CD14-positive monocyte (primary cell): ENCODE data around the gene TRAF5. TPM values are rescaled to one million over a fixed set of nuclear protein-coding genes. Genes with fewer than 3 reads are reported as not detected.
"Not testable (repeated sequence)": the region's sequence is repeated elsewhere in the genome, so short reads cannot be mapped to it uniquely, and the experiment has no call there.

Experiments
- DNase-seq, 3 donors: peaks; one replicate each; pipeline ENCODE4 v3.0.0-alpha.2; 2011 to 2022
- H2AFZ ChIP-seq: 2 replicates; pipeline ENCODE4 v1.6.0; 2012; ENCODE audit warnings: mild to moderate bottlenecking, low read depth, low read length, inconsistent platforms; ENCODE audit not compliant: insufficient read depth, poor library complexity, severe bottlenecking
- H3K27ac ChIP-seq, 2 donors: 1 replicate in 1 of 2; 2 replicates in 1 of 2; pipeline ENCODE4 v1.5.1; 2012 to 2013; ENCODE audit warnings: low read length in 2 of 2, control low read depth in 1 of 2, inconsistent platforms in 1 of 2, low read depth in 1 of 2, mild to moderate bottlenecking in 1 of 2
- H3K27me3 ChIP-seq, 2 donors: one replicate each; pipeline versions ENCODE4 v1.6.0 to v1.6.1; 2011 to 2013; ENCODE audit warnings: low read length in 2 of 2; ENCODE audit not compliant: control insufficient read depth in 2 of 2, insufficient read depth in 2 of 2
- H3K36me3 ChIP-seq, 2 donors: replicated peaks in 1 of 2; 1 replicate in 1 of 2; 2 replicates in 1 of 2; pipeline versions ENCODE4 v1.5.1 to v1.6.1; 2012 to 2013; ENCODE audit warnings: low read length in 2 of 2, control low read depth in 1 of 2, inconsistent platforms in 1 of 2, mild to moderate bottlenecking in 1 of 2; ENCODE audit not compliant: insufficient read depth in 2 of 2, control insufficient read depth in 1 of 2
- H3K4me1 ChIP-seq, 2 donors: 1 replicate in 1 of 2; 2 replicates in 1 of 2; pipeline versions ENCODE4 v1.5.1 to v1.6.1; 2012 to 2013; ENCODE audit warnings: low read length in 2 of 2, control low read depth in 1 of 2, inconsistent platforms in 1 of 2, mild to moderate bottlenecking in 1 of 2, moderate library complexity in 1 of 2; ENCODE audit not compliant: insufficient read depth in 2 of 2, control insufficient read depth in 1 of 2
- H3K4me2 ChIP-seq: replicated peaks from 2 replicates; pipeline ENCODE3; 2012; ENCODE audit warnings: low read length, moderate library complexity, mild to moderate bottlenecking; ENCODE audit not compliant: poor library complexity, severe bottlenecking; ENCODE audit errors: extremely low read depth
- H3K4me3 ChIP-seq, 3 experiments: fragments of 200-600 bp in 1 of 3; sonication (generic) in 1 of 3; replicated peaks in 1 of 3; 1 replicate in 2 of 3; 2 replicates in 1 of 3; pipeline ENCODE4 v1.5.1; 2011 to 2013; ENCODE audit warnings: low read length in 3 of 3, mild to moderate bottlenecking in 3 of 3, control low read depth in 2 of 3, low read depth in 2 of 3, inconsistent platforms in 1 of 3, moderate library complexity in 1 of 3
- H3K79me2 ChIP-seq: 2 replicates; pipeline ENCODE4 v1.6.0; 2012; ENCODE audit warnings: mild to moderate bottlenecking, control low read depth, inconsistent platforms, low read length, moderate library complexity; ENCODE audit not compliant: insufficient read depth
- H3K9ac ChIP-seq: 2 replicates; pipeline ENCODE4 v1.6.0; 2017; ENCODE audit warnings: low read length, mild to moderate bottlenecking; ENCODE audit not compliant: insufficient read depth, poor library complexity, severe bottlenecking
- H3K9me3 ChIP-seq, 2 donors: replicated peaks in 1 of 2; 1 replicate in 1 of 2; 2 replicates in 1 of 2; pipeline versions ENCODE4 v1.5.1 to v1.6.1; 2012 to 2013; ENCODE audit warnings: low read length in 2 of 2, control low read depth in 1 of 2; ENCODE audit not compliant: control insufficient read depth in 1 of 2, insufficient read depth in 1 of 2
- H4K20me1 ChIP-seq: 2 replicates; pipeline ENCODE4 v1.6.0; 2012; ENCODE audit warnings: mild to moderate bottlenecking, low read length, control low read depth, moderate library complexity; ENCODE audit not compliant: insufficient read depth
- H3K27ac Mint-ChIP-seq, 7 donors: one replicate each; pipeline ENCODE4 v1.8.0; 2020; ENCODE audit warnings: mild to moderate bottlenecking in 7 of 7, mixed read lengths in 7 of 7, moderate library complexity in 6 of 7, inconsistent platforms in 2 of 7
- H3K27me3 Mint-ChIP-seq, 3 donors: one replicate each; pipeline ENCODE4 v1.8.0; 2021 to 2022; ENCODE audit warnings: low read depth in 3 of 3, mild to moderate bottlenecking in 3 of 3, mixed read lengths in 3 of 3, moderate library complexity in 3 of 3, inconsistent platforms in 1 of 3
- H3K36me3 Mint-ChIP-seq, 2 donors: one replicate each; pipeline ENCODE4 v1.8.0; 2020; ENCODE audit warnings: mixed read lengths in 2 of 2, inconsistent platforms in 1 of 2, mild to moderate bottlenecking in 1 of 2
- H3K4me1 Mint-ChIP-seq: one replicate; pipeline ENCODE4 v1.8.0; 2020; ENCODE audit warnings: mild to moderate bottlenecking, mixed read lengths
- H3K4me3 Mint-ChIP-seq, 2 donors: one replicate each; pipeline ENCODE4 v1.8.0; 2020; ENCODE audit warnings: mild to moderate bottlenecking in 2 of 2, mixed read lengths in 2 of 2, moderate library complexity in 1 of 2
- H3K9me3 Mint-ChIP-seq, 7 donors: one replicate each; pipeline ENCODE4 v1.8.0; 2020 to 2022; ENCODE audit warnings: mixed read lengths in 7 of 7, mild to moderate bottlenecking in 6 of 7, moderate library complexity in 6 of 7, inconsistent platforms in 2 of 7
- WGBS: methylation state at CpG from one replicate; pipeline ENCODE4 v1.1.5; 2013; ENCODE audit warnings: missing lambda C conversion rate; ENCODE audit not compliant: insufficient coverage; 5-methylcytosine and 5-hydroxymethylcytosine counted together
- intact Hi-C, 2 donors: fragments of 100-400 bp; cut with micrococcal nuclease; formaldehyde crosslinking; loops; one replicate each; pipeline versions ENCODE4 v1.15.0 to v1.15.1; 2023
- polyA plus RNA-seq, 3 donors: library from polyadenylated mRNA; depleted of rRNA in 1 of 3; unstranded in 2 of 3; stranded (reverse) in 1 of 3; fragments of 300-500 nt in 2 of 3; fragments of >200 nt in 1 of 3; fragmentation: Illumina TruSeq in 2 of 3; gene quantifications; 1 replicate in 2 of 3; 2 replicates in 1 of 3; pipeline ENCODE4 v1.2.3, GENCODE V29; 2012 to 2021
- TF ChIP-seq, protein P1 (sequence below): fragments of 200-600 bp; IDR thresholded peaks from one replicate; pipeline ENCODE4 v1.8.0; 2022; ENCODE audit warnings: antibody characterized with exemption, mild to moderate bottlenecking

TRAF5 gene
- polyA plus RNA-seq, 3 donors: 1.0 to 3.8 (median 1.6) TPM

DNA sequence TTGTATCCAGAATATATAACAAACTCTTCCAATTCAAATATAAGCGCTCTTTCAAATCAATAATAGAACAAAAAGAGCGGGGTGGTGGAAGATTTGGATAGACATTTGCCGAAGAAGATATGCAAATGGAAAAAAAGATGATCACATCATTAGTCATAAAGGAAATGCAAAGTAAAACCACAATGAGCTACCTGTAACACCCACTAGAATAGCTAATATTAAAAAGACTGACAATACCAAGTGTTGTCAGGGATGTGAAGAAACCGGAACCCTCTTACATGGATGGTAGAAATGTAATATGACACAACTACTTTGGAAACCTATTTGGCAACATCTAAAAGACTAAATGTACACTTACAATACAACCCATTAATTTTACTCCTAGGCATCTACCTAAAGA lies 5.7 kb upstream of the TRAF5 start:
- H2AFZ ChIP-seq: no peak overlapping the region
- H3K4me2 ChIP-seq: no peak overlapping the region
- Mint-ChIP-seq H3K9me3 (peaks cover 0 to 2% (median 0%) of the 10 kb centered on the region in 7 donors), H3K27ac (no peak overlapping the region), H3K4me1 (peaks cover 1% of the 10 kb centered on the region), H3K36me3 (no peaks in the 10 kb centered on the region), H3K27me3 (peaks cover 5 to 11% (median 9%) of the 10 kb centered on the region in 3 donors), H3K4me3 (no peak overlapping the region)
- no peaks in the 10 kb centered on the region for H3K27me3 ChIP-seq
- H4K20me1 ChIP-seq: no peaks in the 10 kb centered on the region
- no peaks in the 10 kb centered on the region for H3K79me2 ChIP-seq
- no peak overlapping the region for H3K4me3 ChIP-seq
- no peak for DNase-seq
- TF ChIP-seq, protein P1, sequence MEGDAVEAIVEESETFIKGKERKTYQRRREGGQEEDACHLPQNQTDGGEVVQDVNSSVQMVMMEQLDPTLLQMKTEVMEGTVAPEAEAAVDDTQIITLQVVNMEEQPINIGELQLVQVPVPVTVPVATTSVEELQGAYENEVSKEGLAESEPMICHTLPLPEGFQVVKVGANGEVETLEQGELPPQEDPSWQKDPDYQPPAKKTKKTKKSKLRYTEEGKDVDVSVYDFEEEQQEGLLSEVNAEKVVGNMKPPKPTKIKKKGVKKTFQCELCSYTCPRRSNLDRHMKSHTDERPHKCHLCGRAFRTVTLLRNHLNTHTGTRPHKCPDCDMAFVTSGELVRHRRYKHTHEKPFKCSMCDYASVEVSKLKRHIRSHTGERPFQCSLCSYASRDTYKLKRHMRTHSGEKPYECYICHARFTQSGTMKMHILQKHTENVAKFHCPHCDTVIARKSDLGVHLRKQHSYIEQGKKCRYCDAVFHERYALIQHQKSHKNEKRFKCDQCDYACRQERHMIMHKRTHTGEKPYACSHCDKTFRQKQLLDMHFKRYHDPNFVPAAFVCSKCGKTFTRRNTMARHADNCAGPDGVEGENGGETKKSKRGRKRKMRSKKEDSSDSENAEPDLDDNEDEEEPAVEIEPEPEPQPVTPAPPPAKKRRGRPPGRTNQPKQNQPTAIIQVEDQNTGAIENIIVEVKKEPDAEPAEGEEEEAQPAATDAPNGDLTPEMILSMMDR: no peak
- H3K36me3 ChIP-seq: peaks cover 2 to 11% of the 10 kb centered on the region in 2 donors
- intact Hi-C loops: loop anchor here in 1 of 2 donors (5.0 to 10.0 kb wide), 2 partner anchors 154 to 336 kb away; no protein-coding TSS in a partner anchor
- WGBS: no CpG with 5 or more reads among the region's 4 CpGs
- no peak overlapping the region for H3K27ac ChIP-seq
- H3K9me3 ChIP-seq: no peaks in the 10 kb centered on the region
- H3K4me1 ChIP-seq: peaks cover 0 to under 1% of the 10 kb centered on the region in 2 donors
- H3K9ac ChIP-seq: no peak overlapping the region

DNA sequence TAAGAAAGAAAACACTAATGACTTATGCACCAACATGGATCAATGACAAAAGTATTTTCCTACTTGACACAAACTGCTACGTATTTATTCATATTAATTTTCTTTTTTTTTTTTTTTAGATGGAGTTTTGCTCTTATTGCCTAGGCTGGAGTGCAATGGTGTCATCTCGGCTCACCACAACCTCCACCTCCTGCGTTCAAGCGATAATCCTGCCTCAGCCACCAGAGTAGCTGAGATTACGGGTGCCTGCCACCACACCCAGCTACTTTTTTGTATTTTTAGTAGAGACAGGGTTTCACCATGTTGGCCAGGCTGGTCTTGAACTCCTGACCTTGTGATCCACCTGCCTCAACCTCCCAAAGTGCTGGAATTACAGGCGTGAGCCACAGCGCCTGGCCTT lies 5.0 kb upstream of the TRAF5 start:
- DNase-seq: not testable (repeated sequence)

More for the DNA sequence above, 5.0 kb upstream of the TRAF5 start:
- not testable (repeated sequence) for H3K79me2 ChIP-seq, H3K27me3 ChIP-seq, H4K20me1 ChIP-seq, H3K4me3 ChIP-seq, H3K9me3 ChIP-seq, H3K9ac ChIP-seq, H3K27ac ChIP-seq, H3K4me1 Mint-ChIP-seq, H3K36me3 ChIP-seq, H3K4me2 ChIP-seq, H2AFZ ChIP-seq, H3K36me3 Mint-ChIP-seq, H3K4me1 ChIP-seq, H3K9me3 Mint-ChIP-seq, H3K4me3 Mint-ChIP-seq
- WGBS: no CpG with 5 or more reads among the region's 7 CpGs
- intact Hi-C loops: loop anchor here in 1 of 2 donors (5.0 to 10.0 kb wide), 2 partner anchors 153 to 336 kb away; no protein-coding TSS in a partner anchor
- H3K27ac Mint-ChIP-seq: peak overlapping the region in 1 of 7 donors; percentile 18
- H3K27me3 Mint-ChIP-seq: peaks cover 5 to 14% (median 11%) of the 10 kb centered on the region in 3 donors
